Measurements from ENCODE around the gene AREG. TPM values are rescaled to one million over a fixed set of nuclear protein-coding genes. Genes with fewer than 3 reads are reported as not detected.

Gene AREG
- total RNA-seq, 1 donor from 2014 or later, result not detected

DNA sequence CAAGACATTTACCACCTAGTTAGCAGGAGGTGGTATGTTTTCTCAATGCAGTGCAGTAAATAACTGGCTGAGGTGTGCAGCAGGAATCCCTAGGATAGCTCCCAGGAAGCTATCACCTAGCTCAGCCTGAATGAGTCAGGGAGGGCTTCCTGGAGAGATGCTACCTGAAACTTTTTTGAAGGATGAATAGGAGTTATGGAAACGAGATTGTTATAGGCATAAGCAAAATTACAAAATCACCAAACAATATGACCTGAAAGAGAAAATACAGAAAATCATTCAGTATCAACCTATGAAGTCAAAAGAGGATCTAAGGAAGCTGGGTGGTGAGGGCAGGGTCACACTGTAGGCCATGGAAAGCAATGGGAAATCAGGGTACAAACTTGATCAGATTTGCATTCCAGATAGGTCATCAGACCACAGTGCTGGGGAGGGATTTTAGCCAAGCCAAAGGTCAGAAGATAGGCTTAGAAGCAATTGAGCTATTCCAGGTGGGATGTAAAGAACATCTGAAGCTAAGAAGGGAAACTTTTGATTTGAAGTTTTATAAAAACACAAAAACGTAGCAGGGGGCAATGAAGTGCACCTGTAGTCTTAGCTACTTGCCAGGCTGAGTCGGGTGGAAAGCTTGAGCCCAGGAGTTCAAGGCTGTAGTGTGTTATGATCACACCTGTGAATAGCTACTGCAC, 11.3 kb downstream of the AREG start:
- FAIRE-seq, result no peak
- DNase-seq (ENCODE audit: low spot score in 2 of 2), result no peak

DNA sequence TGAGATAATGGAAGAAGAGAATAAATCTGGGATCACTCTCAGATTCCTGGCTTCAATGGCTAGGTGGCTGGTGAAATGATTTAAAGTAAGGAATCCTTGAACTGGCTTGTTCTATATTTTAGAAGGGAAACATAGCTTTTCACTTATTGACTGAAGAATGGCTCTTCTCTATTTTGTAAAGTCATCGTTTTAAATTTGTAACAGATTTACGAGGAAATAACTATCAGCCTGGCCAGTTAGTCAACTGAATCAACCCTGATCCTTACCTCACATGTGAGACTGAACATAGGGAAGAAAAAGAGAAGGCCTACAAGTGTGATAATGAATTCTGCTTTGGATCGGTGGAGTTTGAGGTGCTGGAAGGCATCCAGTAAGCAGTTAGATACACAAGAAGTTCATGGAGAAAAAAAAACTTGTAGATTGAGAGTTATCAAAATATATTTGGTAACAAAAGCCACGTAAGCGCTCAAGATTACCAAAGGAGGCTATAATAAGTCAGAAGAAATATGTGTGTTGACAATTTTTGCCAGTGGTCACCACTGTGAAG, 12.0 kb downstream of the AREG start:
- FAIRE-seq, result no peak
- DNase-seq (ENCODE audit: low spot score in 2 of 2), result no peak

DNA sequence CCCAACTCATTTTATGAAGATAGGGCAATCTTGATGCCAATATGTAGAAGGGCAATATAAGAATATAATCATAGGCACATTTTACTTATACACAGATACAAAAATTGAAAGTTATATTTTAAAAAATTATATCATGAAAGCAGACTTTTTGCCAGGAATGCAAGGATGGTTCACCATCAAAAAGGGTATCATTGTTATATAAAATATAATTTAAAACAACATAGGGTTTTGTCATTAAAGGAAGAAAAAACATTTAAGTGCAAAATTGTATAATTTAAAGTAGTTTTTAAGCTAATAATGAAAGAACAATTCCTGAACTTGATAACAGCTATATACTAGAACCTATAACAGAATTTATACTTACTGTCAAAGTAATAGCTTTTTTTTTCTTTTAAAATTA, 15.9 kb downstream of the AREG start:
- DNase-seq (ENCODE audit: low spot score in 2 of 2) (no peak), FAIRE-seq (no peak)

DNA sequence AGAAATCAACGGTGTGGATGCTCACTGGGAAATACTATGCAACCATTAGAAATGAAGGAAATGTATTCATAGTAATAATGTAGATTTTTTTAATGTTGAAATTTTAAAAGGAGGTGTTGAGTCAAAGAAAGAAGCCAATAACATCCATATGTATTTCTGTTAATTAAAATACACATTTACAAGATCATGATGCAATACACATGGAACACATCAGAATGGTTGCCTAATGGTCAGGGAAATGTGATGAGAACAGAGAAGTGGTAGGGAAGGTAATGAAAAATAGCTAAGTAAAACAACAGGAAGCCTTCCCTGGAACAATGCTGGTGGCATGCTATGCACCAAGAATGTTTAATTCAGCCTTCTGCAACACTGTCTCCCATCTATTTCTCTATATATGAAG, 18.2 kb downstream of the AREG start:
- DNase-seq (ENCODE audit: low spot score in 2 of 2), result no peak
- no peak for FAIRE-seq

DNA sequence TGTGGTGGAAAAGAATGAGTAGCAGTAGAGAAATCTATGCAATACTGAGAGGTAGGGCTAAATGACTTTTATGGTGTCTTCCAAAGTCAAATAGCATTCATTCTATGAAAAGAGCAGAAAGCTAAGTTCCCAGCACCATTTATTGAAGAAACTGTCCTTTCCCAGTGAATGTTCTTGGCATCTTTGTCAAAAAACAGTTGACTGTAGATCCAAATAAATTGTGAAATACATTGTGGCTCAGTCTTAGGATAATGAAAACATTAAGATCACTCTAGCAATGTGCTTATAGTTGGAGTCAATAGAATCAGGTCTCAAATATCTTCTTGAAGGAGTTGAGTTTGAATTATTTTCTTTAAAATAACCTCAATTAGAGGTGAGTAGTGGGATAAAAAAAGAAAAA, 19.4 kb downstream of the AREG start:
- FAIRE-seq (no peak), DNase-seq (ENCODE audit: low spot score in 2 of 2) (no peak)

DNA sequence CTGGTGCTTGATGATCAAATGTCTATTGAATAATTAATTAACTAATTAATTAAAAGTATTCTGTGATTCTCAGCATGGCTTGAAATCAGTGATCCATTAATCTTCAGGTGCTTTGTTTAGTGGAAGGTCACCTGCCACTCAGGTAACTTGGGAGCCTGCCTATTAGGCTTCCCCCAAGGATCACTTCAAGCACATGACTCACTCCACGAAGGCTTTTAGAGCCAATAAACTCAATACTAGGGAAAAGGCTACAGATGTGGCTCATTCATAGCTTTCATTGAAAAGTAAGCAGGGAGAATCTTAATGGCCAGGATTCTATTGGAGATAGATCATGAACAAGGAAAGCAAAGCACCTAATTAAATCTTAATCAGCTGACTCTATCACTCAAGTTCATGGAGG, 21.3 kb downstream of the AREG start:
- DNase-seq (ENCODE audit: low spot score in 2 of 2), result no peak
- no peak for FAIRE-seq

DNA sequence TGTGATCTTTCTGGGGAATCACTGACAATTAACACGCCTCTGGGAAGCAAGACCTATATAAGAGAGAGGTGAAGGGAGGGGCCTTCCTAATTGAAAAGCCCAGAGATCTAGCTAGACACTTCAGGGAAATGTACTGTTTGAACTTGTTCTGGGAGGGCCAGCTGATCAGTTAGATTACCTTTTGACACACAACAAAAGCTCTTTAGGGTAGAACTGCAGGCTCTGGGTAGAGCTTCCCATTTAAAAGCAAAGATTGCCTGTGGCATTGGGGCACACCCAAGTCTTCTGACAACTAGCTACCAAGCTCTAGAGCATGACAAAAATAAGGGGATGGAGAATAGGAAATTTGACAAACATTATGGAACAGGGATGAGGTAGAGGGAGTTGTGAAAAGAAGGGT, 26.3 kb downstream of the AREG start:
- FAIRE-seq, result no peak
- DNase-seq (ENCODE audit: low spot score in 2 of 2), result no peak

DNA sequence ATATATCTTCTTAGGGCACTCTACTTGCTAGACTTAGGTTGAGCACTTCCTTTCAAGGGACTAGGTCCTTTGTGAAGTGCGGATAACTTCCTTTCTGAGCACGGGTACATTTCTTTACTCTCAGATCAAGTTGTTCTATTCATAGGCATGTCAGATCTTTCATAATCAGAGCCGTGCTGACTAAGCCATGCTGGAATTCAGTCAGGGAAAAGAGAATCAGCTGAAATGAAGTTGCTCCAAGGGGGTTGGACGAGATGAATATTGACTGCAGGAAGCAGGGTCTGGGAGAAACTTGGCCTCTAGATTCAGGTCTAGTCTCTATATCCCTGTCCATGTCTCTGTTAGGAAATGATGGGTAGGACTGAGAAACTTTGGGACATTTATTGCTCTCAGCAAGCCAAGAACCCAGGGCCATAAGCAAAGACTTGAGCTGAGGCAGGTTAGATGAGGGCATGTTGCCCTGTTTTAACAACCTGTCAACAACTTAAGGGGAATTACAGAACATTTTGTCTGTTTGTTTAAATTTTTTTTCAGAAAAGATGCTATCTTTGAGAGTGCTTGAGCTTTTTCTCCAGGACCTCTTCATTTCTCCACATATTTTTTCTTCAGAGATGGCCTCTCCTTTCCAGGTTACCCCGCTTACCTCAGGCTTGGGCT, 28.3 kb downstream of the AREG start:
- FAIRE-seq, result no peak
- DNase-seq (ENCODE audit: low spot score in 2 of 2), result no peak

DNA sequence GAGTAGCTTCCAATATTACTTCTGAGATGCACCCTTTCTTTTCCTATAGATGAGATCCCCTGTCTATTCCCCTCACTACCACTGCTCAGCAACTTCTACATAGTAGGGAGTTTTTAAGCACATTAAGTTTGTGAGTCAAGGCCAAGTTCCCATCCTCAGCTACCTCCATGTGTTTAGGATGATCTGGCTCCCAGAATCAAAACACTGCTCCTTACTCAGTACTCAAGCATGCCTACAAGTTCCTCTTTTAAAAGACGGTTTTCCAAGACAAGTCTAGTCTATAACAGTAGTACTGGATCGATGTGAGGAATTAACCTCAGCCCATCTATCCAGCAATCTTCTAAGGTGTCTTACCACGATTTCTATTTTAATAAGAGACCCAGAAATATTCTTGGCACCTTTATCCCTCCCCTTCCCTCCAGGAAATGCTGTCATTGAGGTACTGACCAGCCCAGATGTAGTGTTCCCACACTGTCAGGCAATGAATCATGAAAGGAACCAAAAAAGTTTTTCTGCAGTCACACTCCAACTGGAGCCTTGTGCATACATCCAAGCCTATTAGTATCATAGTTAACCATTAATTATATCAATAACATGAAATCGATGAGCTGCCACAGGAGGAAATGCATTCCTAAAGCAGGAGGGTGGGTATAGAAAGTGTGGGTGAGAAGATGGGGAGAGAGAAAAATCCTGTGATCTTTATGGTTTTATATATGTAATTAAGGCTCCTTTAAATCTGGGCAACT, 29.6 kb downstream of the AREG start:
- no peak for DNase-seq (ENCODE audit: low spot score in 2 of 2)
- FAIRE-seq, result no peak

DNA sequence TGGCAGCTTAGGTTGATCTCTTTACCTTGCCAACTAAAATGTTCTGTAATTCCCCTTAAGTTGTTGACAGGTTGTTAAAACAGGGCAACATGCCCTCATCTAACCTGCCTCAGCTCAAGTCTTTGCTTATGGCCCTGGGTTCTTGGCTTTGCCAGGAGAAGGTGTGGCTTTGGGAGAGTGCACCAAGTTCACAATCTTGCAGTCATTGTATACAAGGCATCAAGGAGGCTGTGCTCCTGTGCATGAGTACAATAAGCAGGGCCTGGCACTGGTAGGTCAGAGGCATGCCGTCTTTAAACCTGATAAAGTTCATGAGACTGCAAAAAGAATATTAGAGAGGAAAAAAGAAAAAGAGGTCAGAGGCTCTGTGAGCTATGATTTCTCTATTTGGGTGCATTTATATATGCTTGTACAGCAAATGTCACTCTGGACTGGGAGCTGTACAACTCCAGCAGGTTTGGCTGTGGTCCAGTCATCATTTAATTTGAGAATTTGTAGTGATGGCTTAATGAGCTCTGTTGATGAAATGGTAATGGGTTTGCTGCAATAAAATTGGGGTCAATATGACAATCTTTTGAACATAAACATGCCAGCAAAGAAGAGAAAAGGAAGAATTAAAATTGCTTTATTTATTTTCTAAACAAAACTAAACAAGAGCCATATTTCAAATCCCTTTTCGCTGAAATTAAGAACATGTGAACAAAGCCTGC, 30.3 kb downstream of the AREG start:
- no peak for FAIRE-seq
- DNase-seq (ENCODE audit: low spot score in 2 of 2), result no peak

DNA sequence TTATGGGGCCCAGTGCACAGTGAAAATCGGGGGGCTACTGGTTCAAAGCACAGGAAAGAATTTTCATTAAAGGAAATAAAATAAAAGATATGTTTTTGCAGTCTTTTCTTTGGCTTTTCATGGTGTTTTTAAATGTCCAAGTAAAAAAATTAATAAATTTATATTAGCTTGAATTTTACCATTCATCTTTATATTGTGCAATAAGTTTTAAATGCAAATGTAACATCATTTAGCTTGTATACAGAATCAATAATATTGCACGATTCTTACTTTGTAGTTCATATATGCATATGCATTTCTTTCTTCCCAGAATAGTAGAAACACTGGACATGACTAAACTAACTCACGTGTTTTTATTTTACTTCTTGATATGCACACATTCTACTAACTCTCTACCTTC, 31.0 kb downstream of the AREG start:
- FAIRE-seq (no peak), DNase-seq (ENCODE audit: low spot score in 2 of 2) (no peak)

DNA sequence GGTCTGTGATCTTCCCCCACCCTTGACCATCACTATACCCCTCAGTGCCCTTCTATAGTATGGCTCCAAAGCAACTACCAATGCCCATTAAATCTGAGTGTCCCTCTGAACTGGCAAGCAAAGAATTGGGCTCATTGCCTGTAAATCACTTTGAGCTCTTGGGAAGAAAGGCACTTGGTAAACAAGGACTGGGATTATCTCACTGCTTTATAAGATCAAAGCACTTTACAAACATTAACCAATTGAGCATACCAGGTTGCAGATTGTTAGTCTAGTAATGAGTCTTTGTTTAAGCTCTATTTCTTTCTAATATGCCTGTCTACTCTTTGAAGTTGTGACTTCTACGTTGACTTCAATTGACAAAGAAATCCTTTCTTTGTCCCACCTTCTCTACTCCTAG, 34.1 kb downstream of the AREG start:
- FAIRE-seq, result no peak

DNA sequence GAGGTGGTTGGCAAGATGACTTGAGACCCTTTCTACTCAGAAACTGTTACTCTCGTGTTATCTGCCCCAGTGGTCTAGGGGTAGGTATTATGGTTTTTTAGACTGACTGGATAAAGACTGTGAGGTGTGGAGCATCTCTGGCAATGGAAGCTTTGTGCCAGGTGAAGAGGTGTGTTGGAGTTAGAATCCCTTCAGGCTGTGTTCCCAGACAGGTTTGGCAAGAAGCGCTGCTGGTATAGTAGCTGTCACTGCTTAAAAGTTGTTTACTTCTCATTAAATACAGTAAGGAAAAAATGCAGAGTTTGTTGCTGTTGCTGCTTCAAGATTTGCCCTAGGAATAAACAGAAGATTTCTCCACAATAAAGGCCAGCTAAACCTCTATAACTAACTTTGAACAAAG, 35.3 kb downstream of the AREG start:
- DNase-seq (ENCODE audit: low spot score in 2 of 2) (no peak), FAIRE-seq (no peak)

More for the DNA sequence above, 34.1 kb downstream of the AREG start:
- DNase-seq (ENCODE audit: low spot score in 2 of 2), result no peak

DNA sequence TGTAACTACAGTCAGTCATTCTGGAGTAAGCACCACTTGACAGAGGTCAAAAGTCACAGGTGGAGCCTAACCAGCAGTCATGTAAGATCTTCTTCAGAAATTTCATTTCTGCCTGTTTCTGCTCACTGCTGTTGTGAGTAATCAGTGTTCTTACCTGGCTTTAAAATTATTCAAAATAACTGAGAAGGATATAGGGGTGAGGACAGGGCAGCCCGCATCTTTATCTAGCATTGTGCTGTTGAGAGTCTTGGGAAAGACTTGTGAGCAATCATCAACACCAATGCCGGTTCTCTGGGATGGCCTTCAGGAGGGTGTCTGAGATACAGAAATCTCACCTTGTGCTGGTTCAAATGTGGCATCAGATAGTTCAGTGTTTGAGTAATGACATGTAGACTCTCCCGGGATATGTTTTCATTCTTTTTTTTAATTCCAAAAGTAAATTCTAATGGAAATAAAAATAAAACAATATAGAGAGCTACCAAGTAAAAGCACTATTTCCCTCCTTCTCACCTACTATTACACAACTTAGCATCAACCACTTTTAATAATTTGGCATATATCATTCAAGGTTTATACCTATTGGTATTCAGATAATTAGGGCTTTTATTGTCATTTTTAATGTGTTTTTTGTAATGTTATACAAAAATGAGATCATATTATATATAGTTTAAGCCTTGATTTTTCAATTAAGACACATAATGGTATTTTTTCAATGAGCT, 37.1 kb downstream of the AREG start:
- no peak for DNase-seq (ENCODE audit: low spot score in 2 of 2)

DNA sequence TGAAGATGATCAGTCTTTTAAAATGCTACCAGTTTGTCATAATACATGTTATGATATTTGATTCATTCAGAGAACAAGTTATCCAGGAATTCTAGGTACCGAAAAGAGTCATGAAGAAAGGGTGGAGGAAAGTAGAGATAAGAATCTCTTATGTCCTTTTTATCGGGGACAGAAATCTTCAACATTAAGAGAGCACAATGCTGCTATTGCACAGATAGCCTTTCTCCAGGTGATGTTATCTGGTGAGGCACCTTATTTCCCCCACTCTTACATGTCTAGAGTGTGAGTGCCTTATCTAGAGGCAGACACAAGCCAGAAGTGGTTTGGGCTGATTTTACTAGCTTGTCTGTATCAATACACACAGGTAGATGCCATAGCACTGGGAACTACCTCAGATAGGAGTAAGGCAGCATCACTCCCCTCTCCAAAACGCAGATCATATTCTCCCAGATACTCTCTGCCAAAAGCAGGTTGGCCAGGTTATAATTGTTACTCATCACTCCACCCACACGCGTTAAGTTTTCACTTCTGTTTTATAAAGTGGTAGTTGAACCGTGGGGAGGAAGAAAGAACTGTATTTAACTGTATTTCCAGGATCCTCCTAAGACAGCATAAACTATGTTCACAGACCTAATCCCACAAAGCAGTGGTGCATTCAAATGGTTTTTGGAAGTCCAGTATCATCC, 38.4 kb downstream of the AREG start:
- DNase-seq (ENCODE audit: low spot score in 2 of 2), result no peak
- FAIRE-seq, result no peak

More for the DNA sequence above, 37.1 kb downstream of the AREG start:
- no peak for FAIRE-seq

DNA sequence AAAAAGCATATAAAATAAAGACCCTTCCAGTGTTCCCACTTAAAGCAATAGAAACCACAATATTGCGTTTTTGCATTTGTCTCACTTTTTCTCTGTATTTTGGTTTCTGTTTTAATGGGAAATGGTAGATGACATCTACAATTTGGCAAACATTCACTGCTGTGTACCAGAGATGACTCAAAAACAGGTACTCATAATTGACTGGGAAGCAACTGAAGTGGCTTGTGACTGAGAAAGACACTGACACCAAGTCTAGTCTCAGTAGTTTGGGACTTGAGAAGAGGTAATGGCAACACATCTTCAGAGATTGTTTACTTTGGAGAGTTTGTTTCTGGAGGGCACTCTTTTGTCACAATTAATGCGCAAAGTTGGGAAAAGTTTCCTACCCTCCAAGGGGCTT, 42.0 kb downstream of the AREG start:
- FAIRE-seq (no peak), DNase-seq (ENCODE audit: low spot score in 2 of 2) (no peak)

DNA sequence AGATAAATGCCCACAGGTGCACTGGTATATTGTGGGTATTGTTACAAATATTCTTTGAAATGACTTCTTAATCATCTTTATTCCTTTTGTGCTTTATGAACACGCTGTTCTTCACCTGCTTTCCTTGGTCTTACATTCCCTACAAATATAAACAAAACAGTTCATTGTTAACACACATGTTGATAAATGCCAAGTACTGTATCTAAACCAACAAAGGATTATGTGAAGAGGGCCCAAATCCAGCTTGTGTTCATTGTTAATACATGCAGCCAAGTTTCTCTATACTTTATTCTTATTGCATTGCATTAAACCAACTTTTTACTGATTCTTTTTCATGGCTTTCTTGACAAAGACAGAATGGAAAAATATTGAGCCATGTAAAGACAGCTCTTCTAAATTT, 42.8 kb downstream of the AREG start:
- FAIRE-seq, result no peak

DNA sequence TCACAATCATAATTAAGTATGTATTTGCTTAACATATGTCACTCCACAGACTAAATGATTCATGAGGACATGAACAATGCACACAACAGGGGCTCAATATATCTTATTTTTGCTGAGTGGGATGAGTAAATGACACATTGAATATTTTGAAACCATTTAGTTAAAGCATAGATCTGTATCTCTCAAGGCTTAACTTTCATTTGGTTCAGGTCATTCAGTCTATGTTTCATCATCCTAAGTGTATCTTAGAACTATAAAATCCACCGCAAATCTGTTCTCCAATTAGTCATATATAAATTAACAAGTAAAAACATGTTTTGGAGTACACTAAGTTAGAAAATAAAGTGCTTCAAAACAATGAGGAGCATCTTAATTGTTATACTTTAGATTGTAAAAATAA, 45.8 kb downstream of the AREG start:
- FAIRE-seq, result no peak
- DNase-seq (ENCODE audit: low spot score in 2 of 2), result no peak

More for the DNA sequence above, 42.8 kb downstream of the AREG start:
- no peak for DNase-seq (ENCODE audit: low spot score in 2 of 2)

DNA sequence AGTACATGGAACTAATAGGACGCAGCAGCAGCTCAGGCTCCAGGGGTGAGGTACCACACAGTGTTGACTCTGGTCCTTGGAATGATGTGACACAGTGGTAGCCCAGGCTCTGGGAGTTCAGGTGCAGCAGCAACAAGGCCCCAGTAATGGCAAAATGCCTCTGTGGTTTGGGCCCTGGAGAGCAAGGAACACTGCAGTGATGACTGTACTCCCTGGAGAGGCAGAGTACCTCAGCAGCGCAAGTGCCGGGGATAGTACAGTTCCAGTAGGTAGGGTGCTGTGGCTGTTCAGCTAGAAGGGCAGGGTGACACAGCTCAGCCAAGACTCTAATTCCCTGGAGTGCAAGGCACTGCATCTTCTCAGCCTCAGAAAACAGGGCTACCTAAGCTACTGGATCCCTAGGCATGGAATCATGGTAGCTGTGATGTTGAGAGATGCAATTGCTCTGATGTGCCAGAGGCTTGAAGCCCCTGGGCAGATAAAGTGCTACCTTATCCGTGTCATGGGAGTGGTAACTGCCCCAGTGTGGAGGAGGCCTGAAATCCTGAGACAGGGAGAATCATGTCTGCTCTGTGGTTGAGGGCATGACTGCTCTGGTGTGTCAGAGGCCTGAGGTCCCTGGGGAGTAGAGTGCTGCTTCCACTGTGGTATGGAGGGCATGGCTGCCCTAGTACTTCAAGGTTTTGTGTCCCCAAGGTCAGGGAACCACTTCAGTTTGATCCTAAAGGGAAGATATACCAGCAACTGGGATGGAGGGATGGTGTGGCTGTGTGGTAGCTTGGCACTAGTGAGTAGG, 55.2 kb downstream of the AREG start:
- DNase-seq (ENCODE audit: low spot score in 2 of 2), result no peak
- FAIRE-seq, result no peak

Data from frontal cortex (tissue), 4 donors.